Liver (tissue), 9 donors: Measurements from ENCODE around the gene COP1. TPM values are rescaled to one million over a fixed set of nuclear protein-coding genes. Genes with fewer than 3 reads are reported as not detected.

Experiments
- DNase-seq: peaks from one replicate; pipeline ENCODE4 v3.0.0-alpha.2; 2017; ENCODE audit warnings: low spot score
- H3K27ac ChIP-seq, 2 donors: one replicate each; pipeline ENCODE4 v1.7.0; 2013; ENCODE audit warnings: inconsistent platforms in 2 of 2, low read length in 2 of 2, control low read depth in 1 of 2, low read depth in 1 of 2, mild to moderate bottlenecking in 1 of 2
- H3K27me3 ChIP-seq, 4 donors: one replicate each; pipeline versions ENCODE4 v1.6.1 to v1.7.0; 2013; ENCODE audit warnings: low read length in 3 of 4, inconsistent platforms in 1 of 4, mild to moderate bottlenecking in 1 of 4, moderate library complexity in 1 of 4; ENCODE audit not compliant: control insufficient read depth in 4 of 4, insufficient read depth in 4 of 4
- H3K36me3 ChIP-seq, 4 donors: one replicate each; pipeline versions ENCODE4 v1.6.1 to v1.7.0; 2013; ENCODE audit warnings: low read length in 3 of 4, mild to moderate bottlenecking in 3 of 4, low read depth in 1 of 4, moderate library complexity in 1 of 4; ENCODE audit not compliant: control insufficient read depth in 4 of 4, insufficient read depth in 3 of 4
- H3K4me1 ChIP-seq, 4 donors: one replicate each; pipeline versions ENCODE4 v1.6.1 to v1.7.0; 2013; ENCODE audit warnings: low read length in 3 of 4, mild to moderate bottlenecking in 3 of 4, moderate library complexity in 1 of 4; ENCODE audit not compliant: control insufficient read depth in 4 of 4, insufficient read depth in 4 of 4
- H3K4me3 ChIP-seq, 3 donors: one replicate each; pipeline versions ENCODE4 v1.6.1 to v1.7.0; 2013; ENCODE audit warnings: low read length in 3 of 3, control low read depth in 1 of 3, low read depth in 1 of 3, mild to moderate bottlenecking in 1 of 3
- H3K9ac ChIP-seq, 2 donors: one replicate each; pipeline ENCODE4 v1.7.0; 2013; ENCODE audit warnings: low read length in 2 of 2, mild to moderate bottlenecking in 2 of 2, moderate library complexity in 2 of 2, control low read depth in 1 of 2, low read depth in 1 of 2
- H3K9me3 ChIP-seq, 4 donors: one replicate each; pipeline versions ENCODE4 v1.6.1 to v1.7.0; 2013; ENCODE audit warnings: low read length in 3 of 4; ENCODE audit not compliant: control insufficient read depth in 4 of 4
- EGR1 ChIP-seq, 2 donors: IDR thresholded peaks; 2 replicates each; pipeline ENCODE4 v1.6.1; 2016 to 2018; ENCODE audit warnings: antibody characterized with exemption in 2 of 2, low read depth in 2 of 2
- FOXA1 ChIP-seq: IDR thresholded peaks from 2 replicates; pipeline ENCODE4 v1.6.1; 2016; ENCODE audit warnings: antibody characterized with exemption
- GABPA ChIP-seq, 2 donors: IDR thresholded peaks in 1 of 2; conservative IDR thresholded peaks in 1 of 2; 2 replicates each; pipeline ENCODE4 v1.6.1; 2016; ENCODE audit warnings: antibody characterized with exemption in 2 of 2, mild to moderate bottlenecking in 1 of 2, moderate library complexity in 1 of 2
- HNF4A ChIP-seq, 2 donors: conservative IDR thresholded peaks; 2 replicates each; pipeline ENCODE4 v1.6.1; 2016; ENCODE audit warnings: antibody characterized with exemption in 2 of 2, mild to moderate bottlenecking in 2 of 2
- HNF4G ChIP-seq: IDR thresholded peaks from 2 replicates; pipeline ENCODE4 v1.6.1; 2016; ENCODE audit warnings: antibody characterized with exemption
- JUND ChIP-seq, 2 donors: IDR thresholded peaks; 2 replicates each; pipeline ENCODE4 v1.6.1; 2016; ENCODE audit warnings: antibody characterized with exemption in 2 of 2
- MAX ChIP-seq: IDR thresholded peaks from 2 replicates; pipeline ENCODE4 v1.6.1; 2016; ENCODE audit warnings: antibody characterized with exemption
- NR2F2 ChIP-seq: IDR thresholded peaks from 2 replicates; pipeline ENCODE4 v1.6.1; 2016; ENCODE audit warnings: antibody characterized with exemption
- RAD21 ChIP-seq, 2 donors: IDR thresholded peaks; 2 replicates each; pipeline ENCODE4 v1.6.1; 2016; ENCODE audit warnings: antibody characterized with exemption in 2 of 2, mild to moderate bottlenecking in 2 of 2
- RXRA ChIP-seq, 2 donors: IDR thresholded peaks; 2 replicates each; pipeline ENCODE4 v1.6.1; 2017 to 2018; ENCODE audit warnings: antibody characterized with exemption in 2 of 2, mild to moderate bottlenecking in 1 of 2
- SP1 ChIP-seq: IDR thresholded peaks from 2 replicates; pipeline ENCODE4 v1.6.1; 2018; ENCODE audit warnings: antibody characterized with exemption, mild to moderate bottlenecking
- TAF1 ChIP-seq: conservative IDR thresholded peaks from 2 replicates; pipeline ENCODE4 v1.6.1; 2016; ENCODE audit warnings: antibody characterized with exemption, mild to moderate bottlenecking
- YY1 ChIP-seq: IDR thresholded peaks from 2 replicates; pipeline ENCODE4 v1.6.1; 2016; ENCODE audit warnings: antibody characterized with exemption, mild to moderate bottlenecking
- ZBTB33 ChIP-seq: IDR thresholded peaks from 2 replicates; pipeline ENCODE4 v1.6.1; 2016; ENCODE audit warnings: antibody characterized with exemption
- WGBS: extraction: QIAGEN DNeasy Blood & Tissue Kit; methylation state at CpG from one replicate; pipeline ENCODE4 v1.1.7; 2013; 5-methylcytosine and 5-hydroxymethylcytosine counted together
- polyA plus RNA-seq, 2 donors: library from polyadenylated mRNA; stranded (reverse) in 1 of 2; unstranded in 1 of 2; fragments of 200-250 nt in 1 of 2; fragments of >200 nt in 1 of 2; fragmentation: Nextera tagmentation in 1 of 2; extraction: Ambion mirVana in 1 of 2; gene quantifications; one replicate each; pipeline versions ENCODE4 v1.2.1 to v1.2.3, GENCODE V29; 2013 to 2015
- total RNA-seq, 2 donors: library from RNA; depleted of rRNA; stranded (reverse); fragments of >200 nt; gene quantifications; one replicate each; pipeline ENCODE4 v1.2.3, GENCODE V29; 2014
- TF ChIP-seq, protein P1 (sequence below): IDR thresholded peaks from 2 replicates; pipeline ENCODE4 v1.6.1; 2016; ENCODE audit warnings: antibody characterized with exemption
- TF ChIP-seq, protein P2 (sequence below): IDR thresholded peaks from 2 replicates; pipeline ENCODE4 v1.6.1; 2016; ENCODE audit warnings: antibody characterized with exemption, mild to moderate bottlenecking
- TF ChIP-seq, protein P3 (sequence below): fragments of 150-350 bp; IDR thresholded peaks from 2 replicates; pipeline ENCODE4 v1.5.1; 2017; ENCODE audit warnings: improper control_type of control experiment, low read depth, low read length; ENCODE audit not compliant: missing input control
- donor health status: healthy.
- donor health status: healthy.
- donor health status: healthy.
- donor health status: healthy.
- donor health status: healthy.

COP1 gene
- total and polyA plus RNA-seq, 4 donors, result 14.7 to 35.7 (median 22.5) TPM

DNA sequence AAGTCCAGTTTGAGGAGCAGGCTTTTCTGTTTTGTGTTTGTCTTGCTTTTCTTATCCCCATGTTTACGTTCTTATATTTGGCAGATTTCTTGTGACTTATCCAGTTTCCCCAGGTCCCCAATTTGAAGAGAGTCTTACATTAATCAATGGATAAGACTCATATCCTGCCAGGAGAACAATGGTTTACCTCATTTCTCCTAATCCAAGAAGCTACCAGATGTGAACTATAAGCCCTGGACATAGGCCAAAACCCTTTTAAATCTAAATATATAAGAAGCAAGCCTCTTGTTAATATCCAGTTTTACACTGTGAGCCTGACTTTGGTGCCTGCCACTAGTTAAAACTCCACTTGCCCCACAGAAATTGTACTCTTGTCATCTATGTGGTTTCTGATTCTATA, 15.1 kb upstream of the COP1 start:
- H3K27ac ChIP-seq, result no peak overlapping the region
- DNase-seq, result no peak
- H3K4me3 ChIP-seq, result no peak overlapping the region
- no peaks in the 10 kb centered on the region for H3K9me3 ChIP-seq
- TF ChIP-seq, protein P1, sequence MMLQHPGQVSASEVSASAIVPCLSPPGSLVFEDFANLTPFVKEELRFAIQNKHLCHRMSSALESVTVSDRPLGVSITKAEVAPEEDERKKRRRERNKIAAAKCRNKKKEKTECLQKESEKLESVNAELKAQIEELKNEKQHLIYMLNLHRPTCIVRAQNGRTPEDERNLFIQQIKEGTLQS, result no peak
- TF ChIP-seq HNF4G (no peak), NR2F2 (no peak), SP1 (no peak), RXRA (IDR thresholded peaks at IDR 0.05) (no peak), RAD21 (IDR thresholded peaks at IDR 0.05) (no peak), FOXA1 (no peak), MAX (no peak), HNF4A (conservative IDR thresholded peaks at IDR 0.05) (no peak), ZBTB33 (no peak)
- TF ChIP-seq, protein P2, sequence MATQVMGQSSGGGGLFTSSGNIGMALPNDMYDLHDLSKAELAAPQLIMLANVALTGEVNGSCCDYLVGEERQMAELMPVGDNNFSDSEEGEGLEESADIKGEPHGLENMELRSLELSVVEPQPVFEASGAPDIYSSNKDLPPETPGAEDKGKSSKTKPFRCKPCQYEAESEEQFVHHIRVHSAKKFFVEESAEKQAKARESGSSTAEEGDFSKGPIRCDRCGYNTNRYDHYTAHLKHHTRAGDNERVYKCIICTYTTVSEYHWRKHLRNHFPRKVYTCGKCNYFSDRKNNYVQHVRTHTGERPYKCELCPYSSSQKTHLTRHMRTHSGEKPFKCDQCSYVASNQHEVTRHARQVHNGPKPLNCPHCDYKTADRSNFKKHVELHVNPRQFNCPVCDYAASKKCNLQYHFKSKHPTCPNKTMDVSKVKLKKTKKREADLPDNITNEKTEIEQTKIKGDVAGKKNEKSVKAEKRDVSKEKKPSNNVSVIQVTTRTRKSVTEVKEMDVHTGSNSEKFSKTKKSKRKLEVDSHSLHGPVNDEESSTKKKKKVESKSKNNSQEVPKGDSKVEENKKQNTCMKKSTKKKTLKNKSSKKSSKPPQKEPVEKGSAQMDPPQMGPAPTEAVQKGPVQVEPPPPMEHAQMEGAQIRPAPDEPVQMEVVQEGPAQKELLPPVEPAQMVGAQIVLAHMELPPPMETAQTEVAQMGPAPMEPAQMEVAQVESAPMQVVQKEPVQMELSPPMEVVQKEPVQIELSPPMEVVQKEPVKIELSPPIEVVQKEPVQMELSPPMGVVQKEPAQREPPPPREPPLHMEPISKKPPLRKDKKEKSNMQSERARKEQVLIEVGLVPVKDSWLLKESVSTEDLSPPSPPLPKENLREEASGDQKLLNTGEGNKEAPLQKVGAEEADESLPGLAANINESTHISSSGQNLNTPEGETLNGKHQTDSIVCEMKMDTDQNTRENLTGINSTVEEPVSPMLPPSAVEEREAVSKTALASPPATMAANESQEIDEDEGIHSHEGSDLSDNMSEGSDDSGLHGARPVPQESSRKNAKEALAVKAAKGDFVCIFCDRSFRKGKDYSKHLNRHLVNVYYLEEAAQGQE, result no peak
- no peaks in the 10 kb centered on the region for H3K27me3 ChIP-seq
- H3K36me3 ChIP-seq, result no peaks in the 10 kb centered on the region
- H3K9ac ChIP-seq, result no peak overlapping the region
- 75% methylated on average over 1 of the region's 1 CpG for WGBS
- peaks cover 0 to 7% (median 0%) of the 10 kb centered on the region in 4 donors for H3K4me1 ChIP-seq

DNA sequence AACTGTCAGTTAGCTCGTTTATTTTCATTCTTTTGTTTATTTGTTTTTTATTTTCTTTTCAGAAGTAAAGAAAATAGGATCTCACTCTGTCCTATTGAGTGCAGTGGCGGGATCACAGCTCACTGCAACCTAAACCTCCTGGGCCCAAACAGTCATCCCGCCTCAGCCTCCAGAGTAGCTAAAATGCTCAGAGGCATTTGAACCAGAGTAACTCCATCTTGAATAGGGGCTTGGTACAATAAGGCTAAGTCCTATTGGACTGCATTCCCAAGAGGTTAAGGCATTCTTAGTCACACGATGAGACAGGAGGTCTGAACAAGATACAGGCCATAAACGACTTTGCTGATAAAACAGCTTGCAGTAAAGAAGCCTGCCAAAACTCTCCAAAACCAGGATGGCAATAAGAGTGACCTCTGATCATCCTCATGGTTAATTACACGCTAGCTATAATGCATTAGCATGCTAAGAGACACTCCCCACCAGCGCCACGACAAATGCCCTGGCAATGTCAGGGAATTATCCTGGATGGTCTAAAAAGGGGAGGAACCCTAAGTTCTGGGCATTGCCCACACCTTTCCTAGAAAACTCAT, 13.1 kb upstream of the COP1 start:
- Histone ChIP-seq H3K27me3 (no peaks in the 10 kb centered on the region), H3K9ac (no peak overlapping the region), H3K9me3 (no peaks in the 10 kb centered on the region), H3K36me3 (no peaks in the 10 kb centered on the region), H3K27ac (no peak overlapping the region), H3K4me1 (no peaks in the 10 kb centered on the region), H3K4me3 (no peak overlapping the region)
- 78% methylated on average over 8 of the region's 8 CpGs for WGBS
- DNase-seq, result no peak
- TF ChIP-seq SP1 (no peak), RXRA (IDR thresholded peaks at IDR 0.05) (no peak), YY1 (no peak), TAF1 (no peak), MAX (no peak), FOXA1 (no peak), NR2F2 (no peak), EGR1 (IDR thresholded peaks at IDR 0.05; ENCODE audit: low read depth in 2 of 2) (no peak), JUND (IDR thresholded peaks at IDR 0.05) (no peak), RAD21 (IDR thresholded peaks at IDR 0.05) (no peak), ZBTB33 (no peak), HNF4G (no peak), GABPA (IDR thresholded peaks at IDR 0.05 in 1 of 2, conservative IDR thresholded peaks at IDR 0.05 in 1 of 2) (no peak), HNF4A (conservative IDR thresholded peaks at IDR 0.05) (no peak)
- TF ChIP-seq, protein P3, sequence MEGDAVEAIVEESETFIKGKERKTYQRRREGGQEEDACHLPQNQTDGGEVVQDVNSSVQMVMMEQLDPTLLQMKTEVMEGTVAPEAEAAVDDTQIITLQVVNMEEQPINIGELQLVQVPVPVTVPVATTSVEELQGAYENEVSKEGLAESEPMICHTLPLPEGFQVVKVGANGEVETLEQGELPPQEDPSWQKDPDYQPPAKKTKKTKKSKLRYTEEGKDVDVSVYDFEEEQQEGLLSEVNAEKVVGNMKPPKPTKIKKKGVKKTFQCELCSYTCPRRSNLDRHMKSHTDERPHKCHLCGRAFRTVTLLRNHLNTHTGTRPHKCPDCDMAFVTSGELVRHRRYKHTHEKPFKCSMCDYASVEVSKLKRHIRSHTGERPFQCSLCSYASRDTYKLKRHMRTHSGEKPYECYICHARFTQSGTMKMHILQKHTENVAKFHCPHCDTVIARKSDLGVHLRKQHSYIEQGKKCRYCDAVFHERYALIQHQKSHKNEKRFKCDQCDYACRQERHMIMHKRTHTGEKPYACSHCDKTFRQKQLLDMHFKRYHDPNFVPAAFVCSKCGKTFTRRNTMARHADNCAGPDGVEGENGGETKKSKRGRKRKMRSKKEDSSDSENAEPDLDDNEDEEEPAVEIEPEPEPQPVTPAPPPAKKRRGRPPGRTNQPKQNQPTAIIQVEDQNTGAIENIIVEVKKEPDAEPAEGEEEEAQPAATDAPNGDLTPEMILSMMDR, result no peak
- TF ChIP-seq, protein P2, result no peak
